NB4 (cell line): ENCODE results near the gene C12orf42.

Experiments used
- CTCF ChIP-seq: IDR thresholded peaks from one replicate; pipeline ENCODE4 v1.5.1; 2012; ENCODE audit warnings: low read depth, low read length
- MAX ChIP-seq: IDR thresholded peaks from 2 replicates; pipeline ENCODE4 v1.6.1; 2011; ENCODE audit warnings: low read depth, low read length
- MYC ChIP-seq: IDR thresholded peaks from 2 replicates; pipeline ENCODE4 v1.6.1; 2011; ENCODE audit warnings: low read depth, low read length

GRCh38 chr12:103278329-103278728, 217.4 kb downstream of the C12orf42 start:
- TF ChIP-seq CTCF, result no peak
- no peak for TF ChIP-seq MYC
- no peak for TF ChIP-seq MAX
